NCI-H146 treated with DMSO at 0.1 percent for 48 hours (cell line): ENCODE measurements around the gene EMILIN2.
"Not testable (repeated sequence)": the region's sequence is repeated elsewhere in the genome, so short reads cannot be mapped to it uniquely, and the experiment has no call there.

Experiments used
- DNase-seq: peaks from one replicate; lab custom pipeline; 2025; ENCODE audit not compliant: unreplicated experiment; lab: John Stamatoyannopoulos, UW

The EMILIN2 gene

GRCh38 chr18:2843146-2843545 is 3.7 kb upstream of the EMILIN2 start:
- DNase-seq: no peak

GRCh38 chr18:2845172-2845571 is 1.6 kb upstream of the EMILIN2 start:
- no peak for DNase-seq

GRCh38 chr18:2847317-2848246 is 776 bp downstream of the EMILIN2 start:
- no peak for DNase-seq

DNA sequence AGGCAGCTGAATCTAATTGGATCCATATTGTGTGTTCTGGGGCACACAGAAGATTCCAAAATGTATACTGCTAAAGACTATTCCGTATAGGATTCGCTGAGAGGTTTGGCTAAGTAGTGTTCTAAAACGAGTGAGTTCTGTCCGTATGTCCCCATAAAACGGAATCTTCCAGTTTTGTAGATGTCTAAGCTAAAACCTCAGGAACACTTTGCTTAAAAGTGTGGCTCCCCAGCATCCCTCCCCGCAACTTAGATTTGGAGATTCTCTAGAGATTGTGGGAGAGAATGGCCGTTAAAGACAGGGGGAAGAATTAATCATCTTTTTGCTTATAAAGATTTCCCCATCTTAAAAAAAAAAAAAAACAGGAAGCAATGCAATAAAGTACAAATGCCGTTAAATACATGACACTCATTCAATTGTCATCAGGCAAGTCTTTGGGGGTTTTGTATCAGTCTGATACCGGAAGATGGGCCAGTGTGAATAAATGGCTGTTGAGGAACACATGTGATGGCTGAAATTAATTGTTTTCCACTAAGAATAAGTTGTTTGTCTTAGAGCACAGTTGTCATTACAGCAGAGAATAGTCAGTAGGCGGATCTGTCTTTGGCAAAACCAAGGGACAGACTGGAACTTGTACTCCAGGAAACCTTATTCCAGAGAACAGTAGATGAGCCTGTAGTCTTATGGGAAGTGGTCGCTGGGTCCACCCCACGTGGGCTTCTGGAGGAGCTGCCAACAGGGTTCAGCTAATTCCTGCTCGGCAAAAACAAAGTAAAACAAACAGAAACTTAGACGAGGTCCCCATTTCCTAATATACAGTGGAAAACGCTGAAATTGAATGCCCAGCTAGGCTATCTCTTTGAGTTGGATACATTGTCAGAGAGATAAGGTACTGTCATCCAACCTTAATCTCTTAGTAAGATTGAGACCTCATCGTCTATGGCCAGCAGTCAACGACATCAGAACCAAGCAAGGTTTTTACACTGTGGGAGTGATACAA is 1.7 kb downstream of the EMILIN2 start:
- DNase-seq: no peak

- no peak for DNase-seq
Observed at GRCh38 chr18:2850816-2851215, 4.0 kb downstream of the EMILIN2 start.

DNA sequence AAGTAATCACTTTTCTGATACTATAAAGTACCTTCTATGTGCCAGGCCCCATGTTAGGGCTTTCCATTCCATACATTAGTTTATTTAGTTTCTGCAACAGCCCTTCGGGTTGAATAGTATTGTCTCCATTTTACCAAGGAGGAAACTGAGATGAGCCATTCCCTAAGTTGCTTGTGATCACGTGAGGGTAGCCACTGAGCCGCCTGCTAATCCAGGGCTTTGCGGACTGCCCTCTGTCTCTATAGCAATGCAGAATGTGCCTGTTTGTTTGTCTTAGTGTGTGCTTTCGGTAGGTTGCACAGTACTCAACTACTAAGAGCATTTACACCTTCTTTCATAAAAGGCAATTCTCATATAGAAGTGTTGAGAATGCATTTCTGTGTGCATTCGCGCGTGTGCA is 5.0 kb downstream of the EMILIN2 start:
- no peak for DNase-seq

GRCh38 chr18:2852460-2852859 is 5.7 kb downstream of the EMILIN2 start:
- not testable (repeated sequence) for DNase-seq

DNA sequence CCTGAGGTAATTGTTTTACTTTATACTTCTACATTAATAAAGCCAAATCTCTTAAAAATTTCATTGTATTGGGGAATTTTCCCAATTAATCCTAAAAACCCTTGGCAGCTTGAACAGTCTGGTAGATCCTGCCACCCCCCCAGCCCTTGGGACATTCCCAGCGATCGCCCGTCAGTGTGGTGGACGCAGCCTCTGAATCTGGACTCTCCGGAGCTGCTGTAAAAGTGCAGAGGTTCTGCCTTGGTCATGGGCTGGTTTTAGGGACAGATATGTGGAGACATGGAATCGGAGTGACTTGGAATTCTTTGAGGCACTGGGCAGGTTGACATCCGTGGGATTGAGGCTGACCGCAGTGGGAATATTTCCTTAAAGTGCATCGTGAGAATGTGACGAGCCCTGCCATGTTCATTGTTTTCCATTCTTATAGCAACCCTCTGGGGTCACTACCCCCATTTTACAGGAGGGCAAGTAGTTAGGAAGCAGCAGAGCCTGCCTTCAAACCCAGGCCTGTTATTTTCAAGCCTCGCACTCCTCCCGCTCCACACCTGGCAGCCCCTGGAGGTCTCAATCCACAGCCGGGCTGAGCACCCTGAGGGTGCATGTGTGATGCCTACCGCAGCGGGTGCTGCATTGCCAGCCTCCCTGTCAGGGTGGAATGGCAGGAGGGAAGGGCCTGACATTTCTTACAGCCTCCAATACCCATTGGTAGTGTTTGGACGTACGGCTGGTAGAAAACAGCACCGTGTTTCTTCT is 6.5 kb downstream of the EMILIN2 start:
- DNase-seq: no peak

GRCh38 chr18:2853926-2854664 is 7.3 kb downstream of the EMILIN2 start:
- no peak for DNase-seq

DNA sequence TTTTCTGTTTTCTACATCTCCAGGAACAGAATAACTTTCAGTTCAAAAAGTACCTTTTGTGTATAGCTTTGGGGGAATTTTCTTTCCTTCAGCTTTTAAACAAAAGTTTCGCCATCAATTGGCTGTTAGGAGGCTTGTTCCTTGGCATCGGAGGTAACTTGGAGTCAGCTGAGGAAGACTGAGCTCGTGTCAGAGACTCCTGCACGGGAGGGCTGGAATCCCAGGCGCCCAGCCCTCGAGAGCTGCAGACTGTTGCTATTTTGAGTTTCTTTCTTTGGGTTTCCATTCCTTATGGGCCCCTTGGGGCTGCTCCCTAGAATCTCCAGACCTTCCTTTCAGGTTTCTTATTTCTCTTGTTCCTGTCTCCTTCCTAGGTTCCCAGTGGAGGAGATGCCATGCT is 8.1 kb downstream of the EMILIN2 start:
- DNase-seq: no peak

- no peak for DNase-seq
Observed at GRCh38 chr18:2855560-2856350, 8.9 kb downstream of the EMILIN2 start.

DNA sequence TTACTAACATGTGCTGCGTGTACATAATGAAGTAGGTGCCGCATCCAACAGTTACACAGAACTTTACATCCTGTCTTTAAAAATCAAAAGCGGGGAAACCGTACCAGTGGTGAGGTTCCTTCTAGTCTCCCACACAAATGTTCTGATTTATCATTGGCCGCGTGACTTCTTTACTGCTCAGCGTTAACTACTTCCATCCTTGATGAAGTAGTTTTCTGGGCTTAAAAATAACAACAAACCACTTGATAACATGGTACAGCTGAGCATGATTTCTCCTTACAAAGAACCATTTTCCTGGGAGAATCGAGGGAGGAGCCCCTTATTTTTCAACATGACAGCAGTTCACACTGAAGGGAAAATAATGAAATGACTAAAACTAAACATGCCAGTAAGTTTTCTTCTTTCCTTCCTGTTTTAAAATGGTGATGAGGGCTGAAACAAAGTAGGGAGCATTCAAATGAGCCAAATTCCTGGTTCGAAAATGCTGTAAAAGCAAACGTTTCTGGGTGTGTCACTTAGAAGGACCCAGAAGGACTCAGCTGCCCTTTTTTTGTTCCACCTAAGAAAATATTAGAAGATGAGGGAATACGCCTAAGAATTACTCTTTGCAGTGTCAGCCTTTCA is 9.9 kb downstream of the EMILIN2 start:
- DNase-seq: no peak

GRCh38 chr18:2857491-2858131 is 10.8 kb downstream of the EMILIN2 start:
- no peak for DNase-seq

GRCh38 chr18:2860397-2860796 is 13.6 kb downstream of the EMILIN2 start:
- DNase-seq: not testable (repeated sequence)

DNA sequence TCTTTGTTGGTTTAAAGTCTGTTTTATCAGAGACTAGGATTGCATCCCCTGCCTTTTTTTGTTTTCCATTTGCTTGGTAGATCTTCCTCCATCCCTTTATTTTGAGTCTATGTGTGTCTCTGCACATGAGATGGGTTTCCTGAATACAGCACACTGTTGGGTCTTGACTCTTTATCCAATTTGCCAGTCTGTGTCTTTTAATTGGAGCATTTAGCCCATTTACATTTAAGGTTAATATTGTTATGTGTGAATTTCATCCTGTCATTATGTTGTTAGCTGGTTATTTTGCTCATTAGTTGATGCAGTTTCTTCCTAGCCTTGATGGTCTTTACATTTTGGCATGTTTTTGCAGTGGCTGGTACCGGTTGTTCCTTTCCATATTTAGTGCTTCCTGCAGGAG is 17.2 kb downstream of the EMILIN2 start:
- DNase-seq: not testable (repeated sequence)

GRCh38 chr18:2866465-2866864 is 19.7 kb downstream of the EMILIN2 start:
- not testable (repeated sequence) for DNase-seq

DNA sequence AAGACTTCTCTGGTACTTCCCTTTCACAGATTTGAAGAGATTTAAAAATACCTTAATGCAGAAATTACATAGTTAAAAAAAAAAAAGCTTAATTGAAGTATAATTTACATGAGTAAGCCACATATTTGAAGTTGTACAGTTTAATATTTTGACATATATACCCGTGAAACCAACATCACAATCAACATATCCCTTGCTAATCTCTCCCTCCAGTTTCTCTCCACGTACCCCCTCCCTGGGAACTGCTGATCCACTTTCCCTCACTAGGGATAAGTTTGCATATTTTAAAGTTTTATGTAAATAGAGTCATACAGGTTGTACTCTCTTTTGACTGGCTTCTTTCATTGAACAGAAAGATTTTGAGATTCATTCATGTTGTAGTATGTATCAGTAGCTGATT is 22.4 kb downstream of the EMILIN2 start:
- no peak for DNase-seq

DNA sequence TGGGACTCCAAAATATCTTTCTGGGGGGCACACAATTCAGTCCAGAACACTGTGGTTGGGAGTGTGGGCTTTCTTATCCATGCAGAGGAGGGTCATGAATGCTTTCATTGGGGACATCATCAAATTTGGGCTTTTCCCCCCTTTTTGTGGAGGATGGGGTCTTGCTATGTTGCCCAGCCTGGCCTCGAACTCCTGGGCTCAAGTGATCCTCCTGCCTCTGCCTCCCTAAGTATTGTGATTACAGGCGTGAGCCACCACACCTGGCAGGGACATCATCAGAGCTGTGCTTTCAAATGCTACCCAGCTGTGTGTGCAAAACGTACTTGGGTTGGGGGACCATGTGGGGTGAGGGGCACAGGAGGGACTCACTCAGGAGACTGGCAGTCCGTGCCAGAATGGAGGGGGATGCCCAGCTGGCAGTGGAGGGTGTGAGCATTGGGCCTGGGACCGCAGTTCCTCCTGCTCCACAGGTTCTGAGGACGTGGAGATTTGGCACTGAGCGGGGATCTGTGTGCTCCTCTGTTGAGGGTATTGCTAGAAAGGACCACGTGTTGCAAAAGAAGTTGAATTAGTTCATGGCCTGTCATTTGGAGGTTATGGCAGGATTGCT is 24.4 kb downstream of the EMILIN2 start:
- DNase-seq: no peak
